HepG2 (cell line): ENCODE measurements around the gene RPL4. TPM values are rescaled to one million over a fixed set of nuclear protein-coding genes. Genes with fewer than 3 reads are reported as not detected.
A peak's percentile ranks its signal among the peaks of the same experiment; 100 is the strongest.

ENCODE experiments used
- ATAC-seq: fragments of 200-7000 bp; cut with Tn5 transposase; 3 replicates; pipeline ENCODE4 v1.9.1; 2020; ENCODE audit warnings: mild to moderate bottlenecking, moderate library complexity
- BruUV-seq: library from RNA; stranded (reverse); fragments of 400-500 nt; replicated peaks from 2 replicates; lab custom pipeline; 2021; lab: Mats Ljungman, UMichigan
- CTCF ChIA-PET: fragments of 300-600 bp; formaldehyde crosslinking; extraction: SDS; loops from one replicate; lab custom pipeline; 2021; ENCODE audit warnings: low total read pairs, inconsistent platforms, low intra/inter-chr PET ratio; lab: Yijun Ruan, JAX
- POLR2A ChIA-PET: fragments of 350-600 bp; sonication (Branson Sonifier 250); formaldehyde crosslinking; loops from one replicate; lab custom pipeline; 2020; ENCODE audit warnings: antibody characterized with exemption, inconsistent platforms; lab: Yijun Ruan, JAX
- DNase-seq: peaks from one replicate; pipeline ENCODE4 v3.0.0-alpha.2; 2015; ENCODE audit warnings: low spot score
- FAIRE-seq: peaks from 3 replicates; lab custom pipeline; 2011; peaks lifted over from hg19 to GRCh38; lab: Jason Lieb, UNC
- H2AFZ ChIP-seq: one replicate; pipeline ENCODE4 v1.6.1; 2011; ENCODE audit warnings: low read length, inconsistent platforms
- H3K27ac ChIP-seq: fragments of 300-600 bp; 3 replicates; pipeline ENCODE4 v1.8.0; 2011; ENCODE audit warnings: mixed run types, mild to moderate bottlenecking, mixed read lengths, low read length, inconsistent platforms; ENCODE audit not compliant: insufficient read depth; ENCODE audit errors: extremely low read length
- H3K27me3 ChIP-seq, 2 experiments: fragments of 200-600 bp in 1 of 2; 2 replicates in 1 of 2; 3 replicates in 1 of 2; pipeline versions ENCODE4 v1.6.0 to v1.8.0; 2011; ENCODE audit warnings: low read length in 2 of 2, mild to moderate bottlenecking in 2 of 2, moderate library complexity in 2 of 2, inconsistent platforms in 1 of 2; ENCODE audit not compliant: insufficient read depth in 2 of 2, control insufficient read depth in 1 of 2
- H3K36me3 ChIP-seq, 2 experiments: fragments of 200-600 bp in 1 of 2; replicated peaks in 1 of 2; 2 replicates in 1 of 2; 3 replicates in 1 of 2; pipeline versions ENCODE4 v1.5.1 to v1.8.0; 2011; ENCODE audit warnings: low read length in 2 of 2, inconsistent platforms in 1 of 2; ENCODE audit not compliant: insufficient read depth in 2 of 2, control insufficient read depth in 1 of 2
- H3K4me1 ChIP-seq: 2 replicates; pipeline ENCODE4 v1.5.1; 2012; ENCODE audit warnings: low read length, inconsistent platforms; ENCODE audit not compliant: insufficient read depth
- H3K4me2 ChIP-seq: 2 replicates; pipeline ENCODE4 v1.6.0; 2011; ENCODE audit warnings: low read depth, low read length, inconsistent platforms
- H3K4me3 ChIP-seq, 3 experiments: fragments of 200-600 bp in 1 of 3; sonication (generic), shearing (Covaris generic) in 1 of 3; replicated peaks in 1 of 3; 2 replicates each; pipeline ENCODE4 v1.5.1; 2011 to 2016; ENCODE audit warnings: low read length in 3 of 3, inconsistent platforms in 2 of 3, low read depth in 2 of 3, mild to moderate bottlenecking in 2 of 3, control low read depth in 1 of 3, mixed read lengths in 1 of 3; ENCODE audit not compliant: insufficient read depth in 1 of 3
- H3K79me2 ChIP-seq: one replicate; pipeline ENCODE4 v1.6.1; 2011; ENCODE audit warnings: low read length, inconsistent platforms; ENCODE audit not compliant: insufficient read depth
- H3K9ac ChIP-seq: 2 replicates; pipeline ENCODE4 v1.6.0; 2011; ENCODE audit warnings: mild to moderate bottlenecking, low read depth, low read length, inconsistent platforms; ENCODE audit not compliant: insufficient read depth
- H3K9me3 ChIP-seq: 2 replicates; pipeline ENCODE4 v1.5.1; 2012; ENCODE audit warnings: mild to moderate bottlenecking, low read length
- H4K20me1 ChIP-seq: 2 replicates; pipeline ENCODE4 v1.6.0; 2011; ENCODE audit warnings: inconsistent platforms, mild to moderate bottlenecking, low read length, moderate library complexity; ENCODE audit not compliant: insufficient read depth
- BORCS8-MEF2B ChIP-seq: sonication (generic); formaldehyde crosslinking; IDR thresholded peaks from 2 replicates; pipeline ENCODE4 v1.8.0; 2022; ENCODE audit warnings: mild to moderate bottlenecking, missing genetic modification reagents
- BRD4 ChIP-seq: sonication (generic); formaldehyde crosslinking; IDR thresholded peaks from 2 replicates; pipeline ENCODE4 v1.4.0; 2020; ENCODE audit warnings: missing genetic modification reagents
- CBX5 ChIP-seq: sonication (generic); formaldehyde crosslinking; IDR thresholded peaks from 2 replicates; pipeline ENCODE4 v1.4.0; 2020; ENCODE audit warnings: missing genetic modification reagents, borderline replicate concordance
- CEBPB ChIP-seq: IDR thresholded peaks from 2 replicates; pipeline ENCODE4 v1.6.1; 2011; ENCODE audit warnings: low read depth, low read length, improper control_type of control experiment, borderline replicate concordance
- ELF3 ChIP-seq: IDR thresholded peaks from 2 replicates; pipeline ENCODE4 v1.6.1; 2016; ENCODE audit warnings: missing genetic modification reagents, missing compliant biosample characterization
- EP300 ChIP-seq, 3 experiments: sonication (generic) in 1 of 3; formaldehyde crosslinking in 1 of 3; IDR thresholded peaks; 2 replicates each; pipeline versions ENCODE4 v1.5.1 to v1.6.1; 2011 to 2020; ENCODE audit warnings: low read depth in 2 of 3, low read length in 2 of 3, borderline replicate concordance in 1 of 3, improper control_type of control experiment in 1 of 3, mild to moderate bottlenecking in 1 of 3, missing genetic modification reagents in 1 of 3, moderate library complexity in 1 of 3
- FOSL1 ChIP-seq: sonication (generic); formaldehyde crosslinking; IDR thresholded peaks from 2 replicates; pipeline ENCODE4 v1.9.0; 2021; ENCODE audit warnings: missing genetic modification reagents, borderline replicate concordance
- FOSL2 ChIP-seq: sonication (generic); formaldehyde crosslinking; IDR thresholded peaks from 2 replicates; pipeline ENCODE4 v1.4.0; 2020; ENCODE audit warnings: missing genetic modification reagents
- NBN ChIP-seq: fragments of 450-650 bp; conservative IDR thresholded peaks from 2 replicates; pipeline ENCODE4 v1.6.1; 2017
- NFKBIZ ChIP-seq: IDR thresholded peaks from 2 replicates; pipeline ENCODE4 v1.6.1; 2018; ENCODE audit warnings: missing genetic modification reagents, missing compliant biosample characterization
- RARA ChIP-seq: IDR thresholded peaks from 2 replicates; pipeline ENCODE4 v1.6.1; 2016; ENCODE audit warnings: missing genetic modification reagents, missing compliant biosample characterization
- ZFP36L2 ChIP-seq: sonication (generic); formaldehyde crosslinking; IDR thresholded peaks from 2 replicates; pipeline ENCODE4 v1.4.0; 2020; ENCODE audit warnings: missing genetic modification reagents
- WGBS: methylation state at CpG from one replicate; pipeline ENCODE4 v1.1.6; 2017; ENCODE audit warnings: low lambda C conversion rate; 5-methylcytosine and 5-hydroxymethylcytosine counted together
- in situ Hi-C: cut with HindIII; loops from 2 replicates; pipeline ENCODE4 v1.10.0; 2017; ENCODE audit warnings: low pct_unique_long_range_greater_than_20kb; ENCODE audit not compliant: extremely low pct_ligation_motif_present
- intact Hi-C: fragments of 100-400 bp; cut with micrococcal nuclease; formaldehyde crosslinking; loops from one replicate; pipeline ENCODE4 v1.10.0; 2022; ENCODE audit not compliant: unreplicated experiment
- polyA plus RNA-seq, 8 experiments: library from polyadenylated mRNA; depleted of rRNA in 3 of 8; stranded (reverse) in 7 of 8; unstranded in 1 of 8; fragments of >200 nt; fragmentation: Illumina TruSeq in 4 of 8; extraction: Trizol in 4 of 8; gene quantifications; 2 replicates each; pipeline versions ENCODE4 v1.2.1 to v1.2.3, GENCODE V29; 2011 to 2016; ENCODE audit warnings: low read depth in 4 of 8, missing spikeins in 1 of 8, mixed read lengths in 1 of 8; ENCODE audit not compliant: insufficient read depth in 1 of 8
- total RNA-seq, 5 experiments: library from RNA; depleted of rRNA; stranded (reverse); fragments of >200 nt; fragmentation: Illumina TruSeq; extraction: Trizol; gene quantifications; 2 replicates each; pipeline ENCODE4 v1.2.3, GENCODE V29; 2016; ENCODE audit warnings: low read depth in 1 of 5
- TF ChIP-seq, protein P1 (sequence below): sonication (generic); formaldehyde crosslinking; IDR thresholded peaks from 2 replicates; pipeline ENCODE4 v1.8.1; 2023; ENCODE audit warnings: mild to moderate bottlenecking, inconsistent platforms, moderate library complexity, missing genetic modification reagents, borderline replicate concordance
- TF ChIP-seq, protein P2 (sequence below), 2 experiments: fragments of 450-650 bp in 1 of 2; sonication (generic) in 1 of 2; formaldehyde crosslinking in 1 of 2; IDR thresholded peaks; 2 replicates each; pipeline versions ENCODE4 v1.6.1 to v1.8.0; 2016 to 2022; ENCODE audit warnings: antibody characterized with exemption in 1 of 2, mild to moderate bottlenecking in 1 of 2, missing genetic modification reagents in 1 of 2
- TF ChIP-seq, protein P3 (sequence below): sonication (generic); formaldehyde crosslinking; IDR thresholded peaks from 2 replicates; pipeline ENCODE4 v1.4.0; 2020; ENCODE audit warnings: missing genetic modification reagents

RPL4 gene
- total and polyA plus RNA-seq, 2 of the 13 experiments (the other 11 are each of a cell fraction or from before 2014, with no cell fraction given), result 3,630 to 3,960 TPM

DNA sequence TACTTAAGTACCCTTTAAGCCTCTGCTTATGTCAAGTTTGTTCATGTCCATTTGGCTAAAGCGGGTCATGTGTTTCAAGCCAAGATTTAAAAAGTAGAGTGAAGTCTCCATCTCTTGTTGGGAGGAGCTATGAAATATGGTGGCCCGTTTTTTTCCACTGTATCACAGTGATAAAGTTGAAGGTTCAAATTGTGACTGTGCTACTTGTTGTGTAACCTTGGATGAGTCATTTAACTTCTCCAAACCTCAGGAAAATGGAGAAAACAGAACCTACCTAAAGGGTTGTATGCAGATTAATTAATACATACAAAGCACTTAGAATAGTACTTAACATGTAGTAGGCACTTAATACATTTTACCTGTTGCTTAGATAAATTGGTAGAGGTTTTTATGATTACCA lies 50.5 kb downstream of the RPL4 start:
- ATAC-seq (no peak), DNase-seq (peak; percentile 27), FAIRE-seq (no peak)
- intact Hi-C loops (no loop called here), in situ Hi-C loops (no loop called here)
- H3K4me2 ChIP-seq, result peak overlapping the region; percentile 6; the same call in 1 of the 2 replicates
- no peak overlapping the region for H2AFZ ChIP-seq
- peaks cover 2 to 17% of the 10 kb centered on the region in 2 experiments; a peak in 2 of 5 replicates for H3K36me3 ChIP-seq
- H3K27me3 ChIP-seq, result no peaks in the 10 kb centered on the region
- no peaks in the 10 kb centered on the region for H3K9me3 ChIP-seq
- 81% methylated on average over 2 of the region's 2 CpGs for WGBS
- BruUV-seq, result no TSS peak
- POLR2A ChIA-PET, result no interaction called here
- no peak overlapping the region for H3K9ac ChIP-seq
- H3K27ac ChIP-seq, result peak overlapping the region; percentile 80
- no peaks in the 10 kb centered on the region for H4K20me1 ChIP-seq
- H3K4me1 ChIP-seq, result peaks cover 27% of the 10 kb centered on the region
- H3K4me3 ChIP-seq, result no peak overlapping the region
- CTCF ChIA-PET, result no interaction called here
- H3K79me2 ChIP-seq, result no peaks in the 10 kb centered on the region
- TF ChIP-seq CEBPB, result peak; percentile 57; the same call in 1 of the 2 replicates
- 0 out of 2 replicates have a peak, but pooled peaks have one; percentile 18 for TF ChIP-seq RARA (CRISPR knock-in tag)
- TF ChIP-seq, protein P1, sequence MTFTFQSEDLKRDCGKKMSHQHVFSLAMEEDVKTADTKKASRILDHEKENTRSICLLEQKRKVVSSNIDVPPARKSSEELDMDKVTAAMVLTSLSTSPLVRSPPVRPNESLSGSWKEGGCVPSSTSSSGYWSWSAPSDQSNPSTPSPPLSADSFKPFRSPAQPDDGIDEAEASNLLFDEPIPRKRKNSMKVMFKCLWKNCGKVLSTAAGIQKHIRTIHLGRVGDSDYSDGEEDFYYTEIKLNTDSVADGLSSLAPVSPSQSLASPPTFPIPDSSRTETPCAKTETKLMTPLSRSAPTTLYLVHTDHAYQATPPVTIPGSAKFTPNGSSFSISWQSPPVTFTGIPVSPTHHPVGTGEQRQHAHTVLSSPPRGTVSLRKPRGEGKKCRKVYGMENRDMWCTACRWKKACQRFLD (CRISPR knock-in tag), result no peak
- TF ChIP-seq ZFP36L2 (CRISPR knock-in tag), result no peak
- TF ChIP-seq BORCS8-MEF2B (CRISPR knock-in tag), result no peak
- TF ChIP-seq NFKBIZ, result no peak
- TF ChIP-seq, protein P2, sequence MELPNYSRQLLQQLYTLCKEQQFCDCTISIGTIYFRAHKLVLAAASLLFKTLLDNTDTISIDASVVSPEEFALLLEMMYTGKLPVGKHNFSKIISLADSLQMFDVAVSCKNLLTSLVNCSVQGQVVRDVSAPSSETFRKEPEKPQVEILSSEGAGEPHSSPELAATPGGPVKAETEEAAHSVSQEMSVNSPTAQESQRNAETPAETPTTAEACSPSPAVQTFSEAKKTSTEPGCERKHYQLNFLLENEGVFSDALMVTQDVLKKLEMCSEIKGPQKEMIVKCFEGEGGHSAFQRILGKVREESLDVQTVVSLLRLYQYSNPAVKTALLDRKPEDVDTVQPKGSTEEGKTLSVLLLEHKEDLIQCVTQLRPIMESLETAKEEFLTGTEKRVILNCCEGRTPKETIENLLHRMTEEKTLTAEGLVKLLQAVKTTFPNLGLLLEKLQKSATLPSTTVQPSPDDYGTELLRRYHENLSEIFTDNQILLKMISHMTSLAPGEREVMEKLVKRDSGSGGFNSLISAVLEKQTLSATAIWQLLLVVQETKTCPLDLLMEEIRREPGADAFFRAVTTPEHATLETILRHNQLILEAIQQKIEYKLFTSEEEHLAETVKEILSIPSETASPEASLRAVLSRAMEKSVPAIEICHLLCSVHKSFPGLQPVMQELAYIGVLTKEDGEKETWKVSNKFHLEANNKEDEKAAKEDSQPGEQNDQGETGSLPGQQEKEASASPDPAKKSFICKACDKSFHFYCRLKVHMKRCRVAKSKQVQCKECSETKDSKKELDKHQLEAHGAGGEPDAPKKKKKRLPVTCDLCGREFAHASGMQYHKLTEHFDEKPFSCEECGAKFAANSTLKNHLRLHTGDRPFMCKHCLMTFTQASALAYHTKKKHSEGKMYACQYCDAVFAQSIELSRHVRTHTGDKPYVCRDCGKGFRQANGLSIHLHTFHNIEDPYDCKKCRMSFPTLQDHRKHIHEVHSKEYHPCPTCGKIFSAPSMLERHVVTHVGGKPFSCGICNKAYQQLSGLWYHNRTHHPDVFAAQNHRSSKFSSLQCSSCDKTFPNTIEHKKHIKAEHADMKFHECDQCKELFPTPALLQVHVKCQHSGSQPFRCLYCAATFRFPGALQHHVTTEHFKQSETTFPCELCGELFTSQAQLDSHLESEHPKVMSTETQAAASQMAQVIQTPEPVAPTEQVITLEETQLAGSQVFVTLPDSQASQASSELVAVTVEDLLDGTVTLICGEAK (IDR thresholded peaks at IDR 0.05), result peak; percentile 32; the same call in 1 of the 2 replicates
- TF ChIP-seq, protein P2 (CRISPR knock-in tag; IDR thresholded peaks at IDR 0.05), result no peak; the same call in 1 of the 2 replicates
- peak; percentile 66 for TF ChIP-seq FOSL2 (CRISPR knock-in tag)
- no peak for TF ChIP-seq ELF3 (CRISPR knock-in tag)
- TF ChIP-seq, protein P3, sequence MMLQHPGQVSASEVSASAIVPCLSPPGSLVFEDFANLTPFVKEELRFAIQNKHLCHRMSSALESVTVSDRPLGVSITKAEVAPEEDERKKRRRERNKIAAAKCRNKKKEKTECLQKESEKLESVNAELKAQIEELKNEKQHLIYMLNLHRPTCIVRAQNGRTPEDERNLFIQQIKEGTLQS (CRISPR knock-in tag), result no peak
- TF ChIP-seq BRD4, result no peak
- TF ChIP-seq CBX5 (CRISPR knock-in tag), result no peak
- TF ChIP-seq NBN, result no peak
- no peak for TF ChIP-seq EP300 (IDR thresholded peaks at IDR 0.05; ENCODE audit: low read depth in 2 of 2, low read length in 2 of 2)
- no peak for TF ChIP-seq EP300 (CRISPR knock-in tag; IDR thresholded peaks at IDR 0.05; ENCODE audit: borderline replicate concordance)
- TF ChIP-seq FOSL1 (CRISPR knock-in tag), result 0 out of 2 replicates have a peak, but pooled peaks have one; percentile 43
